Glutamatergic neuron (in vitro differentiated cells): ENCODE measurements around the gene MGAT5B. TPM values are rescaled to one million over a fixed set of nuclear protein-coding genes. Genes with fewer than 3 reads are reported as not detected.
A peak's percentile ranks its signal among the peaks of the same experiment; 100 is the strongest.
"Not testable (repeated sequence)": the region's sequence is repeated elsewhere in the genome, so short reads cannot be mapped to it uniquely, and the experiment has no call there.

Experiments used
- DNase-seq: peaks from one replicate; pipeline ENCODE4 v3.0.0; 2022
- H3K27ac Mint-ChIP-seq: one replicate; pipeline ENCODE4 v1.8.0; 2020; ENCODE audit warnings: mild to moderate bottlenecking, mixed read lengths, inconsistent platforms; ENCODE audit not compliant: unreplicated experiment
- H3K27me3 Mint-ChIP-seq: one replicate; pipeline ENCODE4 v1.8.0; 2020; ENCODE audit warnings: mild to moderate bottlenecking, moderate library complexity, mixed read lengths, inconsistent platforms; ENCODE audit not compliant: unreplicated experiment
- H3K36me3 Mint-ChIP-seq: one replicate; pipeline ENCODE4 v1.8.0; 2020; ENCODE audit warnings: mild to moderate bottlenecking, mixed read lengths, inconsistent platforms; ENCODE audit not compliant: unreplicated experiment
- H3K4me1 Mint-ChIP-seq: one replicate; pipeline ENCODE4 v1.8.0; 2020; ENCODE audit warnings: mild to moderate bottlenecking, low read depth, mixed read lengths, inconsistent platforms; ENCODE audit not compliant: unreplicated experiment
- H3K4me3 Mint-ChIP-seq: one replicate; pipeline ENCODE4 v1.8.0; 2020; ENCODE audit warnings: mild to moderate bottlenecking, mixed read lengths, inconsistent platforms; ENCODE audit not compliant: unreplicated experiment
- H3K9me3 Mint-ChIP-seq: one replicate; pipeline ENCODE4 v1.8.0; 2020; ENCODE audit warnings: mild to moderate bottlenecking, moderate library complexity, mixed read lengths, inconsistent platforms; ENCODE audit not compliant: unreplicated experiment
- CTCF ChIP-seq: fragments of 200-600 bp; sonication (generic); IDR thresholded peaks from one replicate; pipeline ENCODE4 v1.5.0; 2021; ENCODE audit not compliant: partially characterized antibody, unreplicated experiment
- total RNA-seq: library from RNA; stranded (reverse); fragmentation: NEBNext Ultra II Directional; extraction: Animal tissue kit (Norgen Biotek cat#: 25700); gene quantifications from one replicate; pipeline ENCODE4 v1.2.1, GENCODE V29; 2021; ENCODE audit not compliant: unreplicated experiment

Gene MGAT5B
- total RNA-seq, 1 donor from 2014 or later: 22.9 TPM

- Mint-ChIP-seq H3K27me3 (peaks cover 1% of the 10 kb centered on the region), H3K4me3 (peak overlapping the region; percentile 83), H3K4me1 (peaks cover 25% of the 10 kb centered on the region), H3K9me3 (peaks cover 8% of the 10 kb centered on the region), H3K27ac (peak overlapping the region; percentile 84), H3K36me3 (no peaks in the 10 kb centered on the region)
- DNase-seq: peak; percentile 84
- TF ChIP-seq CTCF: no peak
Measured at GRCh38 chr17:76968707-76969597, 100.7 kb downstream of the MGAT5B start.

- DNase-seq: no peak
- peak overlapping the region; percentile 84 for H3K27ac Mint-ChIP-seq
- peaks cover 25% of the 10 kb centered on the region for H3K4me1 Mint-ChIP-seq
- H3K27me3 Mint-ChIP-seq: peaks cover 1% of the 10 kb centered on the region
- TF ChIP-seq CTCF: no peak
- peaks cover 8% of the 10 kb centered on the region for H3K9me3 Mint-ChIP-seq
- H3K36me3 Mint-ChIP-seq: no peaks in the 10 kb centered on the region
- peak overlapping the region; percentile 83 for H3K4me3 Mint-ChIP-seq
Measured at GRCh38 chr17:76969598-76970172, 101.5 kb downstream of the MGAT5B start.

GRCh38 chr17:76970228-76970627 is 102.0 kb downstream of the MGAT5B start:
- H3K36me3 Mint-ChIP-seq, H3K9me3 Mint-ChIP-seq, H3K27me3 Mint-ChIP-seq, DNase-seq: not testable (repeated sequence)
- Mint-ChIP-seq H3K27ac (peak overlapping the region; percentile 13), H3K4me1 (peaks cover 25% of the 10 kb centered on the region), H3K4me3 (peak overlapping the region; percentile 16)

- peak overlapping the region; percentile 64 for H3K27ac Mint-ChIP-seq
- peaks cover 1% of the 10 kb centered on the region for H3K27me3 Mint-ChIP-seq
- peaks cover 5% of the 10 kb centered on the region for H3K36me3 Mint-ChIP-seq
- no peak for TF ChIP-seq CTCF
- peaks cover 11% of the 10 kb centered on the region for H3K9me3 Mint-ChIP-seq
- peak; percentile 65 for DNase-seq
- H3K4me1 Mint-ChIP-seq: peaks cover 25% of the 10 kb centered on the region
- H3K4me3 Mint-ChIP-seq: no peak overlapping the region
Measured at GRCh38 chr17:76972046-76972641, 103.9 kb downstream of the MGAT5B start.

GRCh38 chr17:76973040-76973439 is 104.8 kb downstream of the MGAT5B start:
- H3K4me3 Mint-ChIP-seq: no peak overlapping the region
- TF ChIP-seq CTCF: no peak
- peaks cover 11% of the 10 kb centered on the region for H3K9me3 Mint-ChIP-seq
- H3K27me3 Mint-ChIP-seq: no peaks in the 10 kb centered on the region
- H3K36me3 Mint-ChIP-seq: peaks cover 6% of the 10 kb centered on the region
- H3K27ac Mint-ChIP-seq: no peak overlapping the region
- H3K4me1 Mint-ChIP-seq: peaks cover 25% of the 10 kb centered on the region
- DNase-seq: no peak
